Stomach smooth muscle (tissue), 2 donors: Measurements from ENCODE around the gene HOMER2.

Experiments
- H3K27ac ChIP-seq: one replicate; pipeline ENCODE4 v1.7.0; 2013; ENCODE audit warnings: mild to moderate bottlenecking, low read length, inconsistent platforms
- H3K27me3 ChIP-seq, 2 donors: one replicate each; pipeline ENCODE4 v1.7.0; 2013; ENCODE audit warnings: low read length in 2 of 2; ENCODE audit not compliant: insufficient read depth in 2 of 2, control insufficient read depth in 1 of 2
- H3K36me3 ChIP-seq, 2 donors: one replicate each; pipeline ENCODE4 v1.7.0; 2013; ENCODE audit warnings: low read length in 2 of 2; ENCODE audit not compliant: control insufficient read depth in 2 of 2, insufficient read depth in 2 of 2
- H3K4me1 ChIP-seq: one replicate; pipeline ENCODE4 v1.7.0; 2013; ENCODE audit warnings: low read length; ENCODE audit not compliant: control insufficient read depth, insufficient read depth
- H3K4me3 ChIP-seq, 2 donors: one replicate each; pipeline ENCODE4 v1.7.0; 2013; ENCODE audit warnings: low read length in 2 of 2
- H3K9ac ChIP-seq, 2 donors: one replicate each; pipeline ENCODE4 v1.7.0; 2013; ENCODE audit warnings: low read length in 2 of 2, mild to moderate bottlenecking in 1 of 2
- H3K9me3 ChIP-seq, 2 donors: one replicate each; pipeline ENCODE4 v1.7.0; 2013; ENCODE audit warnings: low read length in 2 of 2; ENCODE audit not compliant: control insufficient read depth in 2 of 2
- donor health status: healthy.
- donor health status: Pancreatic carcinoma.

The HOMER2 gene

GRCh38 chr15:82862886-82863285 is 89.6 kb downstream of the HOMER2 start:
- H3K36me3 ChIP-seq: no peaks in the 10 kb centered on the region
- no peak overlapping the region for H3K4me3 ChIP-seq

GRCh38 chr15:82858932-82859331 is 93.6 kb downstream of the HOMER2 start:
- Histone ChIP-seq H3K4me1 (no peaks in the 10 kb centered on the region), H3K4me3 (no peak overlapping the region), H3K9me3 (no peaks in the 10 kb centered on the region), H3K36me3 (peaks cover 0 to 2% of the 10 kb centered on the region in 2 donors), H3K27ac (no peak overlapping the region), H3K9ac (no peak overlapping the region), H3K27me3 (no peaks in the 10 kb centered on the region)

More at GRCh38 chr15:82862886-82863285, 89.6 kb downstream of the HOMER2 start:
- Histone ChIP-seq H3K4me1 (no peaks in the 10 kb centered on the region), H3K9me3 (no peaks in the 10 kb centered on the region), H3K27me3 (no peaks in the 10 kb centered on the region), H3K27ac (no peak overlapping the region), H3K9ac (no peak overlapping the region)

- Histone ChIP-seq H3K36me3 (peaks cover 0 to 8% of the 10 kb centered on the region in 2 donors), H3K27ac (no peak overlapping the region), H3K4me1 (no peaks in the 10 kb centered on the region), H3K27me3 (no peaks in the 10 kb centered on the region), H3K9me3 (no peaks in the 10 kb centered on the region), H3K4me3 (no peak overlapping the region), H3K9ac (no peak overlapping the region)
Observed at GRCh38 chr15:82856397-82857170, 95.9 kb downstream of the HOMER2 start.

GRCh38 chr15:82855286-82856100 is 97.0 kb downstream of the HOMER2 start:
- no peaks in the 10 kb centered on the region for H3K27me3 ChIP-seq
- H3K9me3 ChIP-seq: no peaks in the 10 kb centered on the region
- no peaks in the 10 kb centered on the region for H3K4me1 ChIP-seq
- no peak overlapping the region for H3K4me3 ChIP-seq
- H3K27ac ChIP-seq: no peak overlapping the region
- peaks cover 0 to 8% of the 10 kb centered on the region in 2 donors for H3K36me3 ChIP-seq
- H3K9ac ChIP-seq: no peak overlapping the region

GRCh38 chr15:82854554-82854953 is 98.0 kb downstream of the HOMER2 start:
- no peak overlapping the region for H3K4me3 ChIP-seq
- H3K9me3 ChIP-seq: no peaks in the 10 kb centered on the region
- H3K4me1 ChIP-seq: peaks cover 6% of the 10 kb centered on the region
- no peak overlapping the region for H3K9ac ChIP-seq
- H3K27me3 ChIP-seq: no peaks in the 10 kb centered on the region
- peaks cover 0 to 8% of the 10 kb centered on the region in 2 donors for H3K36me3 ChIP-seq
- no peak overlapping the region for H3K27ac ChIP-seq

DNA sequence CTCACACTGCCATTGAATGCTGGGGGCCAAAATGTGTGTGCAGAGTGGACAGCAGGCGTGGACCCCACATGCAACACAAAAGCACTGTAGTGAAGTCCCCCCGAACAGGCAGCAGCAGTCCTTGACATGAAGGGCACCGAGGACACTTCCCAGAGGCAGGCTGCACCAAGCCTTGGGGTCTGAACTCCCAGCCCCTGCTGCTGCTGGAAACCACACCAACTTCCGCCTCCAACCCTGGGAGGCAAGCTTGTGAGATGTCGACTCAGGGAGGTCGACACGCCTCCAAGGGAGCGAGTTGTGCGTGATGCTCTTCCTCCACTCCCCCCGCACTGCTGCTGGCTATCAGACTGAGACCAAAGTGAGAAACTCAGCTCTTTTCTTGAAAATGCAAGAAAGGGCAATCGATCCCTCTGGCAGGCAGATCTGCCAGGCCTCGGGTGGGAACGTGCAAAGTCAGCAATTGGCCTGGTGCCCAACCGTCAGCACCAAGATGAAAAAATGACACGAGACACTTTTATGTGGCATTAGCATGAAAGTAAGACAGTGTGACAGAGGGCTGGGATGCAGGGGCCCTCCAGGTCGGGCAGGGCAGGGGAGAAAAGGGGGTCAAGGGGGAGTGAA is 99.5 kb downstream of the HOMER2 start:
- H3K27ac ChIP-seq: no peak overlapping the region
- no peaks in the 10 kb centered on the region for H3K9me3 ChIP-seq
- H3K27me3 ChIP-seq: no peaks in the 10 kb centered on the region
- H3K4me1 ChIP-seq: peaks cover 10% of the 10 kb centered on the region
- no peak overlapping the region for H3K9ac ChIP-seq
- no peak overlapping the region for H3K4me3 ChIP-seq
- peaks cover 0 to 8% of the 10 kb centered on the region in 2 donors for H3K36me3 ChIP-seq

GRCh38 chr15:82851981-82852511 is 100.5 kb downstream of the HOMER2 start:
- Histone ChIP-seq H3K36me3 (peaks cover 0 to 8% of the 10 kb centered on the region in 2 donors), H3K27ac (no peak overlapping the region), H3K4me1 (peaks cover 10% of the 10 kb centered on the region), H3K9me3 (no peaks in the 10 kb centered on the region), H3K9ac (no peak overlapping the region), H3K4me3 (no peak overlapping the region), H3K27me3 (no peaks in the 10 kb centered on the region)

DNA sequence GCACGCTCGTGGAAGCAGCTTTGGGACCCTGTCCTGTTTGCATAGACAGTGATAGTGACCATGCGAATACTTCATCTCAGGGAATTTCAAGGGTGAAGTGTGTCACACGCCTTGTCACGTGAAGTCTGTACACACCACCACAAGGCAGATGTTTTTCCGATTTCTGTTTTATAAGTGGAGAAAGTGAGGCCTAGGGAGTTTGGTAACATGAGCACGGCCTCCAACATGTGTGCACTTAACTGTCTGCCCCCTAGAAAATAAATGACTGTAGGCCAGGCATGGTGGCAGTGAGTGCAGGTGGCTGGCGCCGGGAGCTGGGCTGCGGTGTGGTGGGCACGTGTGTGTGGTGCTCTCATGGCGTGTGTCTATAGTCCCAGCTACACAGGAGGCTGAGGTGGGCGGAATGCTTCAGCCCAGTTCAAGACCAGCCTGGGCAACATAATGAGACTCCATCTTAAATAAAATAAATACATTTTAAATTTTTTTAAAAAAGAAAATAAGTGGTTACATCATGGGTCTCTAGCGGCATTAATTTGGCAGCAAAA is 101.1 kb downstream of the HOMER2 start:
- Histone ChIP-seq H3K27ac (no peak overlapping the region), H3K9ac (no peak overlapping the region), H3K4me3 (no peak overlapping the region), H3K4me1 (peaks cover 10% of the 10 kb centered on the region), H3K9me3 (no peaks in the 10 kb centered on the region), H3K36me3 (peaks cover 0 to 8% of the 10 kb centered on the region in 2 donors), H3K27me3 (no peaks in the 10 kb centered on the region)

DNA sequence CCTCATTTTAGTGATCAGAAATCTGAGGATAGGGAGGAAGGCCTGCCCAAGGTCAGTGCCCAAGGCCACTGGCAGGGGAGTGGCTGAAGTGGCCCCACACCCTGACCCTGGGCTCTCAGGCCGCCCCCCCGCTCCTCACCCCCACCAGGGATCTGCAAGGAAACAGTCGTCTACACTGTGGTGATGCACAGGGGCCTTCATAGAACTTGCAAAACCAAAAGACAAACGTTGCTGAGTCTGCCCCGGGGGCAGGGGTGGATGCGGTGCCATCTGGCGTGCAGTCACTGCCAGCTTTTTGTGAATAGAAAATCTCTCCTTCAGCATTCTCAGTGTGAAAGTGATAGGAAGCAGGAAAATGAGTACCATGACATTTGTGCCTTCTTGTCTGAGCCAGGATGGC is 101.8 kb downstream of the HOMER2 start:
- H3K36me3 ChIP-seq: peaks cover 0 to 8% of the 10 kb centered on the region in 2 donors
- no peaks in the 10 kb centered on the region for H3K27me3 ChIP-seq
- H3K9ac ChIP-seq: no peak overlapping the region
- peaks cover 10% of the 10 kb centered on the region for H3K4me1 ChIP-seq
- no peaks in the 10 kb centered on the region for H3K9me3 ChIP-seq
- no peak overlapping the region for H3K4me3 ChIP-seq
- no peak overlapping the region for H3K27ac ChIP-seq
